ENCODE results near the gene CNNM4. TPM values are rescaled to one million over a fixed set of nuclear protein-coding genes. Genes with fewer than 3 reads are reported as not detected.

Gene CNNM4
- total RNA-seq, 2 experiments from 2014 or later, result 8.2 to 8.3 TPM

Small RNA genes lying within 50 kb of the gene (microRNA-seq; reads per million reads assigned to microRNA genes)
- gene MIR3127 (ENCODE audit: borderline microRNAs expressed, borderline replicate concordance), result not detected

Other genes starting within 250 kb of the CNNM4 start
- gene ARID5A, start 224.2 kb upstream of the CNNM4 start, total RNA-seq, result 10 to 100 TPM; 47.2 to 50.5 TPM
- gene KANSL3, start 122.6 kb upstream of the CNNM4 start, total RNA-seq, result 10 to 100 TPM; 47.2 to 52.4 TPM
- gene FER1L5, start 118.1 kb upstream of the CNNM4 start, total RNA-seq, result not detected
- gene LMAN2L, start 20.8 kb upstream of the CNNM4 start, total RNA-seq, result 1 to 10 TPM; 7.5 to 8.0 TPM
- gene CNNM3, start 55.4 kb downstream of the CNNM4 start, total RNA-seq, result 10 to 100 TPM; 31.4 to 41.5 TPM
- gene ANKRD23, start 83.1 kb downstream of the CNNM4 start, total RNA-seq, result 10 to 100 TPM; 17.0 to 17.3 TPM
- 10 to 100 TPM; 32.8 to 35.8 TPM for gene ANKRD39, start 97.1 kb downstream of the CNNM4 start, total RNA-seq
- 10 to 100 TPM; 25.5 to 35.4 TPM for gene SEMA4C, start 109.2 kb downstream of the CNNM4 start, total RNA-seq
- gene FAM178B, start 225.7 kb downstream of the CNNM4 start, total RNA-seq, result under 1 TPM; 0.47 to 0.79 TPM

Data from activated CD4-positive, alpha-beta T cell treated with anti-CD3 and anti-CD28 coated beads, Interleukin-2, amount 10 ng/mL, durations not matched to agents 7 days and 5 days (primary cell).